B cell (primary cell): Measurements from ENCODE around the gene S100G. TPM values are rescaled to one million over a fixed set of nuclear protein-coding genes. Genes with fewer than 3 reads are reported as not detected.

Experiments
- ATAC-seq: fragments of 200-7000 bp; cut with Tn5 transposase; one replicate; pipeline ENCODE4 v1.10.0; 2021; ENCODE audit warnings: low read depth, mild to moderate bottlenecking, moderate number of reproducible peaks, moderate library complexity
- CTCF ChIA-PET: fragments of 350-600 bp; sonication (Branson Sonifier 250); formaldehyde crosslinking; loops from one replicate; lab custom pipeline; 2021; ENCODE audit warnings: antibody characterized with exemption, inconsistent platforms; lab: Charles Lee
- POLR2A ChIA-PET: fragments of 350-600 bp; sonication (Branson Sonifier 250); formaldehyde crosslinking; loops from one replicate; lab custom pipeline; 2021; ENCODE audit warnings: antibody characterized with exemption; lab: Charles Lee
- DNase-seq: peaks from one replicate; pipeline ENCODE4 v3.0.0; 2013
- H2AFZ ChIP-seq: 2 replicates; pipeline ENCODE4 v1.6.1; 2012; ENCODE audit warnings: mild to moderate bottlenecking, low read depth, low read length; ENCODE audit not compliant: insufficient read depth, poor library complexity, severe bottlenecking
- H3K27ac ChIP-seq, 2 donors: 1 replicate in 1 of 2; 2 replicates in 1 of 2; pipeline ENCODE4 v1.5.1; 2012 to 2013; ENCODE audit warnings: low read length in 2 of 2, mild to moderate bottlenecking in 2 of 2, moderate library complexity in 1 of 2
- H3K27me3 ChIP-seq, 4 experiments: fragments of 200-600 bp in 1 of 4; sonication (generic) in 1 of 4; replicated peaks in 1 of 4; 1 replicate in 2 of 4; 2 replicates in 2 of 4; pipeline versions ENCODE4 v1.6.1 to v1.7.0; 2013 to 2016; ENCODE audit warnings: low read length in 3 of 4, mild to moderate bottlenecking in 2 of 4, mixed read lengths in 1 of 4, moderate library complexity in 1 of 4; ENCODE audit not compliant: insufficient read depth in 4 of 4, control insufficient read depth in 3 of 4; ENCODE audit errors: control extremely low read depth in 1 of 4
- H3K36me3 ChIP-seq, 2 experiments: replicated peaks in 1 of 2; 1 replicate in 1 of 2; 2 replicates in 1 of 2; pipeline versions ENCODE4 v1.6.1 to v1.7.1; 2013; ENCODE audit warnings: low read length in 1 of 2; ENCODE audit not compliant: insufficient read depth in 2 of 2, control insufficient read depth in 1 of 2; ENCODE audit errors: control extremely low read depth in 1 of 2, extremely low read depth in 1 of 2
- H3K4me1 ChIP-seq, 2 donors: fragments of 200-600 bp in 1 of 2; sonication (generic) in 1 of 2; 1 replicate in 1 of 2; 2 replicates in 1 of 2; pipeline versions ENCODE4 v1.5.1 to v1.6.1; 2013 to 2017; ENCODE audit warnings: low read length in 2 of 2; ENCODE audit not compliant: control insufficient read depth in 2 of 2, insufficient read depth in 2 of 2
- H3K4me2 ChIP-seq: replicated peaks from 2 replicates; pipeline ENCODE3; 2012; ENCODE audit warnings: mild to moderate bottlenecking, low read depth, low read length; ENCODE audit not compliant: poor library complexity, severe bottlenecking
- H3K4me3 ChIP-seq, 5 experiments: fragments of 200-600 bp in 1 of 5; sonication (generic) in 1 of 5; 1 replicate in 3 of 5; 2 replicates in 2 of 5; pipeline versions ENCODE4 v1.5.1 to v1.7.0; 2011 to 2016; ENCODE audit warnings: low read length in 4 of 5, mild to moderate bottlenecking in 4 of 5, low read depth in 2 of 5, control low read depth in 1 of 5, moderate library complexity in 1 of 5; ENCODE audit not compliant: insufficient read depth in 1 of 5; ENCODE audit errors: control extremely low read depth in 1 of 5, extremely low read depth in 1 of 5
- H3K79me2 ChIP-seq: fragments of 200-600 bp; sonication (generic); one replicate; pipeline ENCODE4 v1.6.0; 2016; ENCODE audit warnings: low read length; ENCODE audit not compliant: control insufficient read depth, insufficient read depth
- H3K9ac ChIP-seq: fragments of 200-600 bp; sonication (generic); 2 replicates; pipeline ENCODE4 v1.6.1; 2017; ENCODE audit warnings: mild to moderate bottlenecking, low read length, moderate library complexity
- H3K9me3 ChIP-seq, 3 donors: one replicate each; pipeline versions ENCODE4 v1.6.1 to v1.7.1; 2013; ENCODE audit warnings: low read length in 2 of 3; ENCODE audit not compliant: control insufficient read depth in 2 of 3, insufficient read depth in 1 of 3; ENCODE audit errors: control extremely low read depth in 1 of 3
- H4K20me1 ChIP-seq: 2 replicates; pipeline ENCODE4 v1.6.0; 2012; ENCODE audit warnings: mild to moderate bottlenecking, low read length; ENCODE audit not compliant: insufficient read depth, control insufficient read depth, poor library complexity, severe bottlenecking
- H3K27ac Mint-ChIP-seq: one replicate; pipeline ENCODE4 v1.8.0; 2021; ENCODE audit warnings: mixed read lengths
- H3K27me3 Mint-ChIP-seq: one replicate; pipeline ENCODE4 v1.8.0; 2021; ENCODE audit warnings: mixed read lengths
- H3K4me1 Mint-ChIP-seq: one replicate; pipeline ENCODE4 v1.8.0; 2021; ENCODE audit warnings: mixed read lengths
- H3K4me3 Mint-ChIP-seq: one replicate; pipeline ENCODE4 v1.8.0; 2021; ENCODE audit warnings: mixed read lengths
- H3K9me3 Mint-ChIP-seq: one replicate; pipeline ENCODE4 v1.8.0; 2022; ENCODE audit warnings: mixed read lengths; ENCODE audit not compliant: insufficient read depth
- EZH2 ChIP-seq: IDR thresholded peaks from 2 replicates; pipeline ENCODE4 v1.6.1; 2012; ENCODE audit warnings: borderline replicate concordance, low read depth, mild to moderate bottlenecking, moderate library complexity, low read length; ENCODE audit not compliant: insufficient read depth, poor library complexity, severe bottlenecking
- WGBS: methylation state at CpG from one replicate; pipeline ENCODE4 v1.1.5; 2013; ENCODE audit warnings: missing lambda C conversion rate; ENCODE audit not compliant: insufficient coverage; 5-methylcytosine and 5-hydroxymethylcytosine counted together
- intact Hi-C: fragments of 100-400 bp; cut with micrococcal nuclease; formaldehyde crosslinking; loops from one replicate; pipeline ENCODE4 v1.10.0; 2022
- polyA plus RNA-seq: library from polyadenylated mRNA; depleted of rRNA; stranded (reverse); fragments of >200 nt; gene quantifications from 2 replicates; pipeline ENCODE4 v1.2.3, GENCODE V29; 2012
- total RNA-seq, 2 donors: library from RNA; stranded (reverse); fragments of 120-200 nt in 1 of 2; gene quantifications; 1 replicate in 1 of 2; 2 replicates in 1 of 2; pipeline versions ENCODE4 v1.2.3 to v1.2.4, GENCODE V29; 2013 to 2022
- TF ChIP-seq, protein P1 (sequence below): fragments of 200-600 bp; IDR thresholded peaks from one replicate; pipeline ENCODE4 v1.8.0; 2022; ENCODE audit warnings: antibody characterized with exemption, mild to moderate bottlenecking

S100G gene
- total and polyA plus RNA-seq, 2 donors (not counting 1 experiment from before 2014, with no cell fraction given) = not detected

GRCh38 chrX:16628946-16629595 is 20.9 kb upstream of the S100G start:
- Histone ChIP-seq H3K9me3 (no peaks in the 10 kb centered on the region), H2AFZ (no peak overlapping the region), H3K27ac (no peak overlapping the region), H3K9ac (no peak overlapping the region), H3K79me2 (no peaks in the 10 kb centered on the region), H3K4me1 (no peaks in the 10 kb centered on the region), H3K27me3 (no peaks in the 10 kb centered on the region), H4K20me1 (no peaks in the 10 kb centered on the region), H3K4me3 (no peak overlapping the region), H3K4me2 (no peak overlapping the region), H3K36me3 (no peaks in the 10 kb centered on the region)
- intact Hi-C loops = no loop called here
- H3K27me3 Mint-ChIP-seq = no peaks in the 10 kb centered on the region
- WGBS = 97% methylated on average over 7 of the region's 17 CpGs
- no peak overlapping the region for H3K27ac Mint-ChIP-seq
- POLR2A ChIA-PET = no interaction called here
- DNase-seq (no peak), ATAC-seq (no peak)
- CTCF ChIA-PET = no interaction called here
- no peaks in the 10 kb centered on the region for H3K9me3 Mint-ChIP-seq
- H3K4me1 Mint-ChIP-seq = no peaks in the 10 kb centered on the region
- no peak overlapping the region for H3K4me3 Mint-ChIP-seq
- no peak for TF ChIP-seq EZH2
- TF ChIP-seq, protein P1, sequence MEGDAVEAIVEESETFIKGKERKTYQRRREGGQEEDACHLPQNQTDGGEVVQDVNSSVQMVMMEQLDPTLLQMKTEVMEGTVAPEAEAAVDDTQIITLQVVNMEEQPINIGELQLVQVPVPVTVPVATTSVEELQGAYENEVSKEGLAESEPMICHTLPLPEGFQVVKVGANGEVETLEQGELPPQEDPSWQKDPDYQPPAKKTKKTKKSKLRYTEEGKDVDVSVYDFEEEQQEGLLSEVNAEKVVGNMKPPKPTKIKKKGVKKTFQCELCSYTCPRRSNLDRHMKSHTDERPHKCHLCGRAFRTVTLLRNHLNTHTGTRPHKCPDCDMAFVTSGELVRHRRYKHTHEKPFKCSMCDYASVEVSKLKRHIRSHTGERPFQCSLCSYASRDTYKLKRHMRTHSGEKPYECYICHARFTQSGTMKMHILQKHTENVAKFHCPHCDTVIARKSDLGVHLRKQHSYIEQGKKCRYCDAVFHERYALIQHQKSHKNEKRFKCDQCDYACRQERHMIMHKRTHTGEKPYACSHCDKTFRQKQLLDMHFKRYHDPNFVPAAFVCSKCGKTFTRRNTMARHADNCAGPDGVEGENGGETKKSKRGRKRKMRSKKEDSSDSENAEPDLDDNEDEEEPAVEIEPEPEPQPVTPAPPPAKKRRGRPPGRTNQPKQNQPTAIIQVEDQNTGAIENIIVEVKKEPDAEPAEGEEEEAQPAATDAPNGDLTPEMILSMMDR = no peak

- Histone ChIP-seq H3K4me2 (no peak overlapping the region), H3K36me3 (no peaks in the 10 kb centered on the region), H2AFZ (no peak overlapping the region), H3K79me2 (no peaks in the 10 kb centered on the region), H3K9me3 (no peaks in the 10 kb centered on the region), H3K27ac (no peak overlapping the region), H3K9ac (no peak overlapping the region), H3K4me3 (no peak overlapping the region), H3K27me3 (no peaks in the 10 kb centered on the region), H3K4me1 (no peaks in the 10 kb centered on the region), H4K20me1 (no peaks in the 10 kb centered on the region)
- H3K4me1 Mint-ChIP-seq = no peaks in the 10 kb centered on the region
- DNase-seq (no peak), ATAC-seq (no peak)
- TF ChIP-seq, protein P1 = no peak
- TF ChIP-seq EZH2 = no peak
- no peak overlapping the region for H3K4me3 Mint-ChIP-seq
- no peaks in the 10 kb centered on the region for H3K9me3 Mint-ChIP-seq
- POLR2A ChIA-PET = no interaction called here
- CTCF ChIA-PET = no interaction called here
- WGBS = 100% methylated on average over 1 of the region's 4 CpGs
- intact Hi-C loops = no loop called here
- H3K27ac Mint-ChIP-seq = no peak overlapping the region
- H3K27me3 Mint-ChIP-seq = no peaks in the 10 kb centered on the region
These were observed 20.0 kb upstream of the S100G start for GRCh38 chrX:16629909-16630308.
